Karpas-422 (cell line): Measurements from ENCODE around the gene DGKA. TPM values are rescaled to one million over a fixed set of nuclear protein-coding genes. Genes with fewer than 3 reads are reported as not detected.

Experiments used
- DNase-seq: peaks from one replicate; pipeline ENCODE4 v3.0.0-alpha.2; 2015
- H2AFZ ChIP-seq: fragments of 200-600 bp; sonication (generic); 2 replicates; pipeline ENCODE4 v1.6.1; 2014; ENCODE audit warnings: antibody characterized with exemption, low read length, mixed read lengths
- H3K27ac ChIP-seq: fragments of 200-600 bp; sonication (generic); 2 replicates; pipeline ENCODE4 v1.5.1; 2014; ENCODE audit warnings: mild to moderate bottlenecking, low read length, moderate library complexity
- H3K27me3 ChIP-seq: fragments of 200-600 bp; sonication (generic); 2 replicates; pipeline ENCODE4 v1.6.1; 2014; ENCODE audit warnings: low read length, mixed read lengths
- H3K36me3 ChIP-seq: fragments of 200-600 bp; sonication (generic); 2 replicates; pipeline ENCODE4 v1.6.1; 2014; ENCODE audit warnings: low read length, mixed read lengths; ENCODE audit not compliant: insufficient read depth
- H3K4me1 ChIP-seq: fragments of 200-600 bp; sonication (generic); 2 replicates; pipeline ENCODE4 v1.6.1; 2014; ENCODE audit warnings: mild to moderate bottlenecking, low read length, mixed read lengths
- H3K4me2 ChIP-seq: fragments of 200-600 bp; sonication (generic); 2 replicates; pipeline ENCODE4 v1.6.1; 2014; ENCODE audit warnings: low read length, low read depth, mild to moderate bottlenecking; ENCODE audit not compliant: poor library complexity, severe bottlenecking
- H3K4me3 ChIP-seq: fragments of 200-600 bp; sonication (generic); 2 replicates; pipeline ENCODE4 v1.5.1; 2014; ENCODE audit warnings: mild to moderate bottlenecking, antibody characterized with exemption, low read length, mixed read lengths
- H3K79me2 ChIP-seq: fragments of 200-600 bp; sonication (generic); 2 replicates; pipeline ENCODE4 v1.6.1; 2014; ENCODE audit warnings: mild to moderate bottlenecking, low read length, mixed read lengths
- H3K9ac ChIP-seq: fragments of 200-600 bp; sonication (generic); 2 replicates; pipeline ENCODE4 v1.6.0; 2014; ENCODE audit warnings: low read length
- H3K9me2 ChIP-seq: fragments of 200-600 bp; sonication (generic), shearing (Covaris generic); replicated peaks from 2 replicates; pipeline ENCODE4 v1.6.0; 2014; ENCODE audit warnings: mild to moderate bottlenecking, low read length, moderate library complexity; ENCODE audit not compliant: insufficient read depth
- H3K9me3 ChIP-seq: fragments of 300-700, 200-600 bp; sonication (generic); 2 replicates; pipeline ENCODE4 v1.6.1; 2014; ENCODE audit warnings: low read length, mixed read lengths
- H4K20me1 ChIP-seq: fragments of 200-600 bp; sonication (generic); 2 replicates; pipeline ENCODE4 v1.6.1; 2014; ENCODE audit warnings: mild to moderate bottlenecking, antibody characterized with exemption, low read length, low read depth; ENCODE audit not compliant: insufficient read depth
- total RNA-seq: library from RNA; depleted of rRNA; stranded (reverse); fragments of >200 nt; shearing (Covaris generic); gene quantifications from 2 replicates; pipeline ENCODE4 v1.2.3, GENCODE V29; 2014; ENCODE audit warnings: low replicate concordance

The DGKA gene
- total RNA-seq, 1 experiment from 2014 or later = 88.5 TPM

DNA sequence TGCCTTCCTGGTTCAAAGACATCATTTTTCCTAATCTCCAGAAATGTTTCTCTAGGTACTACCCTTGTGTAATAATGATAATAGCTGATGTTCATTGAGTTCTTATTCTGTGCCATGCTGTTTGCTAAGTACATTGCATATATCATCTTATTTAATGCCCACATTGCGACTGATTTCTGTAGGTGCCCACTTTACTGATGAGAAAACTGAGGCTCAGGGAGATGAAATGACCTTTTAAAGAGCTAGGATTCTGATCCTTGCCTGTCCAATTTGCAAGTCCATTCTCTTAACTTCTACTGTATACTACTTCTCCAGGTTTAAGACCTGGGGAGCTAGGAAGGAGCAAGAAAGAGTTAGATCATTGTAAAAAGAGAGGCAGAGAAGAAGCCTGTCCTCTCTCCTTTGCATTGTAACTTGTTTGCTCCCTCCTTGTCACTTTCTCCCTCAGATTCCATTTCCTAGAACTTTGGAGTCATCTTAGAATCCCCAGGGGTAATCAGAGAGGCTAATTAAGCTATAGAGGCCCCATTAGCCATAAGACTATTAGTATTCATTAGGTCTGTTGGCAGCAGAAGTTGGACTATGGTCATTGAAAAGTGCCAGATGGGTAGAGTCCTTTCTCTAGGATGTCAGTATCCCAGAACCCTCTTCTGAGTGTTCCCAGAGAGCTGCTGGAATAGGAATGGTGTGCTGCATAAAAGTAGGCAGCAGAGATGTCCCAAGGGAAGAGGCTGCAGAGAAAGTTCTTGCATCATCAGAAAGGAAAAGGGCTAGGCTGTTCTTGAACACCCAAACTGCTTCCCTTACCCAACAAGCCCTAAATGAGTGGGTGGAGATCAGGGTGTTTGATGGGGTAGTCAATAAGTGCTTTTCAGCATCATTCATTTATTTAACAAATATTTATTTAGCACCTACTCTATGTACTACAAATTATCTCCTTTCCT, 3.1 kb downstream of the DGKA start:
- Histone ChIP-seq H3K9me2 (no peaks in the 10 kb centered on the region), H3K9ac (no peak overlapping the region), H3K4me2 (peak overlapping the region; percentile 99), H3K27me3 (no peaks in the 10 kb centered on the region), H3K36me3 (no peaks in the 10 kb centered on the region), H4K20me1 (no peaks in the 10 kb centered on the region), H3K79me2 (peaks cover 23% of the 10 kb centered on the region), H3K4me1 (peaks cover 44% of the 10 kb centered on the region), H3K9me3 (no peaks in the 10 kb centered on the region), H3K4me3 (no peak overlapping the region), H3K27ac (no peak overlapping the region), H2AFZ (no peak overlapping the region)
- DNase-seq = no peak

DNA sequence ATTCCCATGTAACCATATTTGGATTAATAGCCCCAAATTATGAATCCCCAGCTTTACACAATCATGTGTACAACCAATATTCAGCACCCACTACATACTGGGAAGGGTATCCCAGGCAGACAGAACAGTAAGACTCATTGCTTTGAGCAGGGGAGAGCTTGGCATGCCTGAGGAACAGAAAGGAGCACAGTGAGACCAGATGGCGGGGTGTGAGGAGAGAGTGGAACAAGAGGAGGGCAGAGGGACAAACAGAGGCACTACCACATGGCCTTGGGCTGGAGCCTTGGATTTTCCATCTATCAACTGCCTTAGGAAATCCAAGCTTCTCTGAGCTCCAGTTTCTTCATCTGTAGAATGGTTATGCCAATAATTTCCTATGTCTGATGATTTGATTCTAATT, 3.8 kb downstream of the DGKA start:
- Histone ChIP-seq H3K4me2 (no peak overlapping the region), H3K9ac (no peak overlapping the region), H3K9me3 (no peaks in the 10 kb centered on the region), H3K36me3 (no peaks in the 10 kb centered on the region), H3K27me3 (no peaks in the 10 kb centered on the region), H3K27ac (no peak overlapping the region), H3K9me2 (no peaks in the 10 kb centered on the region), H2AFZ (no peak overlapping the region), H4K20me1 (no peaks in the 10 kb centered on the region), H3K79me2 (peaks cover 23% of the 10 kb centered on the region), H3K4me3 (no peak overlapping the region), H3K4me1 (peaks cover 40% of the 10 kb centered on the region)
- no peak for DNase-seq

DNA sequence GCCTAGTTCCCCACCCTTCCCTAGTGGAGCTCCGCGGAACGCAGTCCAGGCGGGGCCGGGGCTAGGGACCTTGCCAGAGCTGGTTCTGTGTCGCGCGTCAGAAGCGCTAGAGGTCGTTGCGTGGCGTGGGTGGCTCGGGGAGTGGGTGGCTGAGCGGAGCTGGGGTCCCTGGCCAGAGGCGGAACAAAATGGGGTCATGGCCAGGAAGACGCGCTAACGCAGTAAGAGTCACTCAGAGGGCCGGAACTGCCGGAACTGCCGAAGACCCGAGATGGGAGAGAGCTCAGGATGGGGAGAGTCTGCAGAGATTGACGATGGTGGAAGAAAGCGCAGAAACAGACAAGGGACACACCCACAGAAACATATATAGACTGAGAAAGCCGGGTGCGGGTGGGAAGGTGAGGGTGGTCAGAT, 4.8 kb downstream of the DGKA start:
- H3K4me1 ChIP-seq = peaks cover 39% of the 10 kb centered on the region
- H3K79me2 ChIP-seq = peaks cover 23% of the 10 kb centered on the region
- H3K27me3 ChIP-seq = no peaks in the 10 kb centered on the region
- H2AFZ ChIP-seq = no peak overlapping the region
- no peaks in the 10 kb centered on the region for H3K9me3 ChIP-seq
- no peak overlapping the region for H3K27ac ChIP-seq
- H3K9ac ChIP-seq = no peak overlapping the region
- no peak for DNase-seq
- H3K4me3 ChIP-seq = no peak overlapping the region
- H3K9me2 ChIP-seq = no peaks in the 10 kb centered on the region
- peaks cover 3% of the 10 kb centered on the region; the same call in 1 of the 2 replicates for H3K36me3 ChIP-seq
- H4K20me1 ChIP-seq = no peaks in the 10 kb centered on the region
- no peak overlapping the region for H3K4me2 ChIP-seq

DNA sequence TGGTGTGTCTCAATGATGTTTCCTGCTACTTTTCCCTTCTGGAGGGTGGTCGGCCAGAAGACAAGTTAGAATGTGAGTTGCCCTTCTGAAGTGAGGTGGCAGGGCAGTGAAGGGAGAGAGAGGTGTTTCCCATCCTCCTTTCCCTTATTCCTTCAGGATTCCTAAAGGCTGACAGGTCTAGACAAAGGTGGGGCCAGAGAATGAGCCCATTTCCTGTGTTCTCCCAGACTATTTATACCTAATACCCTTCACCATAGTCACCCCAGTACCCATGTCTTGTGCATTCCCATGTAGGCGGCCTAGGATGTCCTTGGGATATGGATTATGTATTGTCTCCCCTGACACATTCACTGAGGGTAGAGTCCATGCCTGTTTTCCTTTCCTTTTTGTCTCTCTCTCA, 7.0 kb downstream of the DGKA start:
- H3K36me3 ChIP-seq = peaks cover 13% of the 10 kb centered on the region; the same call in 1 of the 2 replicates
- no peak overlapping the region for H3K9ac ChIP-seq

DNA sequence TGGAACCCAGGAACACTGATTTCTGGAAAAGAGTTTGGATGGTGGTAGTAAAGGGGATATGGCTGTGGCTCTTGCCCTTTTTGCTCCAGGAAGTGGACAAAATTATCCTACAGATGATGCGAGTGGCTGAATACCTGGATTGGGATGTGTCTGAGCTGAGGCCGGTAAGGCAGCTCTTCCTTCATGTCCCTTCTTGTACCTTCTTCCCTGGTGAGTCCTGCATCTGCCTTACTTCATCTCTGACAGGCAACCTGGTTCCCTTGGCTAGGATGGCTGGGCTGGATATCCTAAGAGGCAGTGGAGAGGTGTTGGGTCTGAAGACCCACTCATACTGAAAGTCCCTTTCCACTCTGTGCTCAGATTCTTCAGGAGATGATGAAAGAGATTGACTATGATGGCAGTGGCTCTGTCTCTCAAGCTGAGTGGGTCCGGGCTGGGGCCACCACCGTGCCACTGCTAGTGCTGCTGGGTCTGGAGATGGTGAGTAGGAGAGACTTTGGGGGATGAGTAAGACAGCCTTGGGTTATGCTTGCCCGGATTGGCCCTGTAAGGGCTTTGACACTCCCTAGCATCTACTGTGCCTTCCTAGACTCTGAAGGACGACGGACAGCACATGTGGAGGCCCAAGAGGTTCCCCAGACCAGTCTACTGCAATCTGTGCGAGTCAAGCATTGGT, 8.0 kb downstream of the DGKA start:
- Histone ChIP-seq H3K27ac (no peak overlapping the region), H3K36me3 (peaks cover 15% of the 10 kb centered on the region; the same call in 1 of the 2 replicates), H4K20me1 (no peaks in the 10 kb centered on the region), H2AFZ (no peak overlapping the region), H3K4me1 (peaks cover 15% of the 10 kb centered on the region), H3K9me2 (no peaks in the 10 kb centered on the region), H3K79me2 (peaks cover 4% of the 10 kb centered on the region), H3K27me3 (no peaks in the 10 kb centered on the region), H3K9ac (no peak overlapping the region), H3K4me2 (no peak overlapping the region), H3K9me3 (no peaks in the 10 kb centered on the region), H3K4me3 (no peak overlapping the region)
- no peak for DNase-seq

More for the DNA sequence above, 7.0 kb downstream of the DGKA start:
- no peaks in the 10 kb centered on the region for H3K9me2 ChIP-seq
- no peak for DNase-seq
- H3K27ac ChIP-seq = no peak overlapping the region
- H2AFZ ChIP-seq = no peak overlapping the region
- H3K4me1 ChIP-seq = peaks cover 25% of the 10 kb centered on the region
- no peak overlapping the region for H3K4me2 ChIP-seq
- H3K79me2 ChIP-seq = peaks cover 13% of the 10 kb centered on the region
- no peaks in the 10 kb centered on the region for H3K27me3 ChIP-seq
- H3K9me3 ChIP-seq = no peaks in the 10 kb centered on the region
- no peak overlapping the region for H3K4me3 ChIP-seq
- H4K20me1 ChIP-seq = no peaks in the 10 kb centered on the region

DNA sequence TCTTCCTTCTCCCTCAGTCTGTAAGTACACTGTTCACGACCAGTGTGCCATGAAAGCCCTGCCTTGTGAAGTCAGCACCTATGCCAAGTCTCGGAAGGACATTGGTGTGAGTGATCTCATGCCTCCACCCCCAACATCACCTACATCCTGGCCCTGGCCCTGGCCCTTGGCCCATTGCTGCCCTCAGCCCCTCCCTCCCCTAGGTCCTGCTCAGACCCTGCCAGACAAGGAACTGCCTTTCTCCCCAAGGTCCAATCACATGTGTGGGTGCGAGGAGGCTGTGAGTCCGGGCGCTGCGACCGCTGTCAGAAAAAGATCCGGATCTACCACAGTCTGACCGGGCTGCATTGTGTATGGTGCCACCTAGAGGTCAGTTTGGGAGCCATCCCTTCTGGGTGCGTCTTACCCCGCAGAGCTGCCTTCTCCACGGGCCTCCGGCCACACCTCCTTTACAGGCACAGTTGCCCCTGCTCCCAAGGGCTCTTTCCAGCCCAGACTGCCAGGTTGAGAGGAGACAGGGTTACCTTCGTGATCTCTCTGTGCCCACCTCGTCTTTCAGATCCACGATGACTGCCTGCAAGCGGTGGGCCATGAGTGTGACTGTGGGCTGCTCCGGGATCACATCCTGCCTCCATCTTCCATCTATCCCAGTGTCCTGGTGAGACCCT, 9.2 kb downstream of the DGKA start:
- H3K4me1 ChIP-seq = peaks cover 11% of the 10 kb centered on the region
- no peaks in the 10 kb centered on the region for H3K79me2 ChIP-seq
- H3K27ac ChIP-seq = no peak overlapping the region
- H3K36me3 ChIP-seq = peaks cover 15% of the 10 kb centered on the region; the same call in 1 of the 2 replicates
- DNase-seq = peak; percentile 94
- peak overlapping the region; percentile 68; the same call in 1 of the 2 replicates for H2AFZ ChIP-seq
- no peaks in the 10 kb centered on the region for H3K27me3 ChIP-seq
- H3K4me2 ChIP-seq = peak overlapping the region; percentile 48
- peak overlapping the region; percentile 38 for H3K9ac ChIP-seq
- no peaks in the 10 kb centered on the region for H3K9me3 ChIP-seq
- H3K9me2 ChIP-seq = no peaks in the 10 kb centered on the region
- no peaks in the 10 kb centered on the region for H4K20me1 ChIP-seq
- no peak overlapping the region for H3K4me3 ChIP-seq

DNA sequence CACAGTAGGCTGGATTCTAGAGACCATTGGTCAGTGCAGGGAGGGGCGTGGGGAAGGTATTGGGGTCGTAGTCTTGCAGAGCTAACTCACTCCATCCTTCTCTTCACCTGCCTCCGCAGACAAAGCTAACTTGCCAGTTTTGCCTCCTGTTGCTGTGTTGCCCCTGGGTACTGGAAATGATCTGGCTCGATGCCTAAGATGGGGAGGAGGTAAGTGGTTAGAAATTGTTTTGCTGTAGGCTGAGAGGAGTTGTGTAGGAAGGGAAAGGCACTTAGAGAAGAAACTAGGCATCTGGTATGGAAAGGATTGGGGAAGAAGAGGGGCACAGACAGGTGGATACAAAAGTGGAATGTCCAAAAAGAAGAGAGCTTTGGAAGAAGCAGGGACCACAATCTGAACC, 11.1 kb downstream of the DGKA start:
- H3K9me3 ChIP-seq = no peaks in the 10 kb centered on the region
- H2AFZ ChIP-seq = no peak overlapping the region
- H3K79me2 ChIP-seq = no peaks in the 10 kb centered on the region
- H3K4me3 ChIP-seq = no peak overlapping the region
- no peaks in the 10 kb centered on the region for H4K20me1 ChIP-seq
- no peaks in the 10 kb centered on the region for H3K9me2 ChIP-seq
- H3K4me1 ChIP-seq = peaks cover 11% of the 10 kb centered on the region
- H3K27ac ChIP-seq = no peak overlapping the region
- no peaks in the 10 kb centered on the region for H3K27me3 ChIP-seq
- DNase-seq = no peak
- H3K9ac ChIP-seq = no peak overlapping the region
- H3K36me3 ChIP-seq = peaks cover 19% of the 10 kb centered on the region; the same call in 1 of the 2 replicates
- no peak overlapping the region for H3K4me2 ChIP-seq
